Right lobe of liver (tissue), 4 donors: ENCODE results near the gene NCOA5.

Source experiments
- CTCF ChIP-seq, 4 donors: fragments of 200-600 bp in 3 of 4; fragments of 450-650 bp in 1 of 4; IDR thresholded peaks; one replicate each; pipeline versions ENCODE4 v1.5.1 to v1.8.0; 2016 to 2022; ENCODE audit warnings: antibody characterized with exemption in 4 of 4, mild to moderate bottlenecking in 2 of 4
- POLR2A ChIP-seq: fragments of 450-650 bp; IDR thresholded peaks from one replicate; pipeline ENCODE4 v1.6.1; 2017; ENCODE audit warnings: antibody characterized with exemption, mild to moderate bottlenecking
- donor health status: DM: no; HTN: no; CAD: no.
- donor health status: DM: no; HTN: no; CAD: no.
- donor health status: DM: no; HTN: yes; CAD: no.

GRCh38 chr20:46089167-46089416, 670 bp downstream of the NCOA5 start:
- TF ChIP-seq CTCF (IDR thresholded peaks at IDR 0.05) (no peak), POLR2A (no peak)
